ENCODE results near the gene LCN12. TPM values are rescaled to one million over a fixed set of nuclear protein-coding genes. Genes with fewer than 3 reads are reported as not detected.

The LCN12 gene
- total RNA-seq, 1 donor from 2014 or later: 2.6 TPM

GRCh38 chr9:136960938-136961275 lies 8.8 kb downstream of the LCN12 start:
- H3K4me3 ChIP-seq: no peak overlapping the region
- no peaks in the 10 kb centered on the region for H3K27me3 ChIP-seq
- no peak overlapping the region for H3K27ac ChIP-seq
- DNase-seq (no peak), ATAC-seq (no peak)
- no peaks in the 10 kb centered on the region for H3K9me3 ChIP-seq
- no peaks in the 10 kb centered on the region for H3K36me3 ChIP-seq
- TF ChIP-seq CTCF (IDR thresholded peaks at IDR 0.05): no peak
- intact Hi-C loops (cut with DNase I): no loop called here
- H3K4me1 ChIP-seq: peaks cover 9% of the 10 kb centered on the region

GRCh38 chr9:136961279-136962065 lies 9.4 kb downstream of the LCN12 start:
- peak; percentile 7 for ATAC-seq
- peaks cover 15% of the 10 kb centered on the region for H3K4me1 ChIP-seq
- DNase-seq: no peak

GRCh38 chr9:136962163-136962562 lies 10.1 kb downstream of the LCN12 start:
- Histone ChIP-seq H3K27ac (no peak overlapping the region), H3K36me3 (no peaks in the 10 kb centered on the region), H3K9me3 (no peaks in the 10 kb centered on the region), H3K27me3 (no peaks in the 10 kb centered on the region), H3K4me1 (peaks cover 15% of the 10 kb centered on the region), H3K4me3 (no peak overlapping the region)
- no peak for TF ChIP-seq CTCF (IDR thresholded peaks at IDR 0.05)
- ATAC-seq: no peak
- DNase-seq: no peak
- intact Hi-C loops (cut with DNase I): no loop called here

More at GRCh38 chr9:136961279-136962065, 9.4 kb downstream of the LCN12 start:
- Histone ChIP-seq H3K36me3 (no peaks in the 10 kb centered on the region), H3K27me3 (no peaks in the 10 kb centered on the region), H3K4me3 (no peak overlapping the region), H3K27ac (peak overlapping the region; percentile 6), H3K9me3 (no peaks in the 10 kb centered on the region)
- TF ChIP-seq CTCF (IDR thresholded peaks at IDR 0.05): no peak
- intact Hi-C loops (cut with DNase I): no loop called here

GRCh38 chr9:136962701-136963248 lies 10.7 kb downstream of the LCN12 start:
- no peak overlapping the region for H3K4me3 ChIP-seq
- no peak for ATAC-seq
- TF ChIP-seq CTCF (IDR thresholded peaks at IDR 0.05): no peak
- DNase-seq: no peak
- peaks cover 15% of the 10 kb centered on the region for H3K4me1 ChIP-seq
- no peak overlapping the region for H3K27ac ChIP-seq
- H3K27me3 ChIP-seq: no peaks in the 10 kb centered on the region
- no peaks in the 10 kb centered on the region for H3K9me3 ChIP-seq
- no peaks in the 10 kb centered on the region for H3K36me3 ChIP-seq
- intact Hi-C loops (cut with DNase I): no loop called here

- intact Hi-C loops (cut with DNase I): no loop called here
- ATAC-seq (no peak), DNase-seq (no peak)
- Histone ChIP-seq H3K27me3 (no peaks in the 10 kb centered on the region), H3K36me3 (no peaks in the 10 kb centered on the region), H3K4me3 (no peak overlapping the region), H3K4me1 (peaks cover 15% of the 10 kb centered on the region), H3K9me3 (no peaks in the 10 kb centered on the region), H3K27ac (no peak overlapping the region)
- no peak for TF ChIP-seq CTCF (IDR thresholded peaks at IDR 0.05)
These were observed 11.3 kb downstream of the LCN12 start for GRCh38 chr9:136963341-136963740.
